HepG2 (cell line): ENCODE results near the gene TMEM127. TPM values are rescaled to one million over a fixed set of nuclear protein-coding genes. Genes with fewer than 3 reads are reported as not detected.

Source experiments
- IRF9 ChIP-seq: sonication (generic); formaldehyde crosslinking; IDR thresholded peaks from 2 replicates; pipeline ENCODE4 v1.8.0; 2022; ENCODE audit warnings: missing genetic modification reagents, mild to moderate bottlenecking, borderline replicate concordance
- MLLT10 ChIP-seq: sonication (generic); formaldehyde crosslinking; IDR thresholded peaks from 2 replicates; pipeline ENCODE4 v1.4.0; 2020; ENCODE audit warnings: missing genetic modification reagents
- NONO ChIP-seq, 2 experiments: fragments of 450-650 bp in 1 of 2; sonication (generic) in 1 of 2; formaldehyde crosslinking in 1 of 2; IDR thresholded peaks in 1 of 2; conservative IDR thresholded peaks in 1 of 2; 2 replicates each; pipeline versions ENCODE4 v1.6.1 to v1.8.0; 2017 to 2022; ENCODE audit warnings: mild to moderate bottlenecking in 1 of 2, missing genetic modification reagents in 1 of 2, moderate library complexity in 1 of 2
- PHF21A ChIP-seq: sonication (generic); formaldehyde crosslinking; IDR thresholded peaks from 2 replicates; pipeline ENCODE4 v1.5.0; 2020; ENCODE audit warnings: mild to moderate bottlenecking, missing genetic modification reagents
- PREB ChIP-seq: sonication (generic); formaldehyde crosslinking; IDR thresholded peaks from 2 replicates; pipeline ENCODE4 v1.4.0; 2020; ENCODE audit warnings: missing genetic modification reagents
- ZBTB38 ChIP-seq: sonication (generic); formaldehyde crosslinking; IDR thresholded peaks from 2 replicates; pipeline ENCODE4 v1.5.1; 2020; ENCODE audit warnings: mild to moderate bottlenecking, missing genetic modification reagents
- ZBTB44 ChIP-seq: sonication (generic); formaldehyde crosslinking; IDR thresholded peaks from 2 replicates; pipeline ENCODE4 v1.4.0; 2020; ENCODE audit warnings: missing genetic modification reagents
- ZNF142 ChIP-seq: sonication (generic); formaldehyde crosslinking; IDR thresholded peaks from 2 replicates; pipeline ENCODE4 v1.4.0; 2020; ENCODE audit warnings: missing genetic modification reagents
- polyA plus RNA-seq, 8 experiments: library from polyadenylated mRNA; depleted of rRNA in 3 of 8; stranded (reverse) in 7 of 8; unstranded in 1 of 8; fragments of >200 nt; fragmentation: Illumina TruSeq in 4 of 8; extraction: Trizol in 4 of 8; gene quantifications; 2 replicates each; pipeline versions ENCODE4 v1.2.1 to v1.2.3, GENCODE V29; 2011 to 2016; ENCODE audit warnings: low read depth in 4 of 8, missing spikeins in 1 of 8, mixed read lengths in 1 of 8; ENCODE audit not compliant: insufficient read depth in 1 of 8
- total RNA-seq, 5 experiments: library from RNA; depleted of rRNA; stranded (reverse); fragments of >200 nt; fragmentation: Illumina TruSeq; extraction: Trizol; gene quantifications; 2 replicates each; pipeline ENCODE4 v1.2.3, GENCODE V29; 2016; ENCODE audit warnings: low read depth in 1 of 5

Gene TMEM127
- total and polyA plus RNA-seq, 2 of the 13 experiments (the other 11 are each of a cell fraction or from before 2014, with no cell fraction given): 21.5 to 33.9 TPM

GRCh38 chr2:96264086-96264485 is 1.7 kb downstream of the TMEM127 start (continued):
- no peak for TF ChIP-seq PREB (CRISPR knock-in tag)
- TF ChIP-seq PHF21A: no peak
- TF ChIP-seq IRF9 (CRISPR knock-in tag): no peak
- peak; percentile 42; the same call in 1 of the 2 replicates for TF ChIP-seq ZBTB38 (CRISPR knock-in tag)
- TF ChIP-seq NONO (IDR thresholded peaks at IDR 0.05): no peak
- no peak for TF ChIP-seq NONO (CRISPR knock-in tag; conservative IDR thresholded peaks at IDR 0.05)
- no peak for TF ChIP-seq MLLT10 (CRISPR knock-in tag)
- no peak for TF ChIP-seq ZBTB44
- TF ChIP-seq ZNF142 (CRISPR knock-in tag): no peak
